Measurements from ENCODE around the gene MPG.

DNA sequence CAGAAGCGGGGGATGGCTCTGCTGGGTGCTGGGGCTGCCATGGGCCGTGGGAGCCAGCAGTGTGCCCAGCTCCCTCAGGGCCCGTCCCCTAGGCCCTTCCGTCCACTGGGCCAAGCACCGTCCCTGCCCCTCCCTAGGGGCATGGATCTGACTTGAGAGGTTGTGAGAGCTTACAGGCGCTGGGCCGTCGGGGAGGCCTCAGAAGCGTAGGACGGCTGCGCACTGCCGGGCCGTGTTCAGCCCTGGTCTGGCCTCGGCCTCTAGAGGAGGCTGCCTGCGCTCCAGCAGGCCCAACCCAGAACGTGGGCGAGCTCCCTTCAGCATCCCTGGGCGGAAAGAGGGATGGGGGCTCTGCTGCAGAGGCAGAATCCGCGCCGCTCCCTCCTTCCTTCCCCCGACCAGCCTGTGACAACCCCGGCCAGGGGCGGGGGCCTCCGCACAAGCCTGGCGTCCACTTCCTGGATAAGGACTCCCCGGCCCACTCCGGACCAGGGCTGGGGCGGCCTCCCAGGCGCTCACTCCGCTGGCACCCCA is 685 bp upstream of the MPG start:
- TF ChIP-seq, protein P1, sequence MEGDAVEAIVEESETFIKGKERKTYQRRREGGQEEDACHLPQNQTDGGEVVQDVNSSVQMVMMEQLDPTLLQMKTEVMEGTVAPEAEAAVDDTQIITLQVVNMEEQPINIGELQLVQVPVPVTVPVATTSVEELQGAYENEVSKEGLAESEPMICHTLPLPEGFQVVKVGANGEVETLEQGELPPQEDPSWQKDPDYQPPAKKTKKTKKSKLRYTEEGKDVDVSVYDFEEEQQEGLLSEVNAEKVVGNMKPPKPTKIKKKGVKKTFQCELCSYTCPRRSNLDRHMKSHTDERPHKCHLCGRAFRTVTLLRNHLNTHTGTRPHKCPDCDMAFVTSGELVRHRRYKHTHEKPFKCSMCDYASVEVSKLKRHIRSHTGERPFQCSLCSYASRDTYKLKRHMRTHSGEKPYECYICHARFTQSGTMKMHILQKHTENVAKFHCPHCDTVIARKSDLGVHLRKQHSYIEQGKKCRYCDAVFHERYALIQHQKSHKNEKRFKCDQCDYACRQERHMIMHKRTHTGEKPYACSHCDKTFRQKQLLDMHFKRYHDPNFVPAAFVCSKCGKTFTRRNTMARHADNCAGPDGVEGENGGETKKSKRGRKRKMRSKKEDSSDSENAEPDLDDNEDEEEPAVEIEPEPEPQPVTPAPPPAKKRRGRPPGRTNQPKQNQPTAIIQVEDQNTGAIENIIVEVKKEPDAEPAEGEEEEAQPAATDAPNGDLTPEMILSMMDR (IDR thresholded peaks at IDR 0.05), result no peak
- no peak for TF ChIP-seq POLR2A (IDR thresholded peaks at IDR 0.05)

Data from lower leg skin (tissue), 3 donors.